Progenitor cell of endocrine pancreas (in vitro differentiated cells): ENCODE data around the gene PHOSPHO1. TPM values are rescaled to one million over a fixed set of nuclear protein-coding genes. Genes with fewer than 3 reads are reported as not detected.

ENCODE experiments used
- DNase-seq: peaks from one replicate; pipeline ENCODE4 v3.0.0; 2021; ENCODE audit warnings: low spot score; ENCODE audit not compliant: unreplicated experiment
- H3K27ac Mint-ChIP-seq: 2 replicates; pipeline ENCODE4 v1.8.0; 2021; ENCODE audit warnings: mild to moderate bottlenecking, moderate library complexity, mixed read lengths
- H3K27me3 Mint-ChIP-seq: 2 replicates; pipeline ENCODE4 v1.8.0; 2021; ENCODE audit warnings: mixed read lengths
- H3K36me3 Mint-ChIP-seq: 2 replicates; pipeline ENCODE4 v1.8.0; 2022; ENCODE audit warnings: mixed read lengths; ENCODE audit not compliant: insufficient read depth
- H3K4me1 Mint-ChIP-seq: 2 replicates; pipeline ENCODE4 v1.8.0; 2021; ENCODE audit warnings: low read depth, mixed read lengths
- H3K4me3 Mint-ChIP-seq: 2 replicates; pipeline ENCODE4 v1.8.0; 2021; ENCODE audit warnings: low read depth, mild to moderate bottlenecking, moderate library complexity, mixed read lengths
- H3K9me3 Mint-ChIP-seq: 2 replicates; pipeline ENCODE4 v1.8.0; 2021; ENCODE audit warnings: low read depth, mixed read lengths
- CTCF ChIP-seq: fragments of 200-600 bp; sonication (generic); IDR thresholded peaks from one replicate; pipeline ENCODE4 v1.5.0; 2021; ENCODE audit warnings: antibody characterized with exemption, mild to moderate bottlenecking; ENCODE audit not compliant: unreplicated experiment
- total RNA-seq: library from RNA; stranded (reverse); gene quantifications from 2 replicates; pipeline ENCODE4 v1.2.1, GENCODE V29; 2021

PHOSPHO1 gene
- total RNA-seq, 1 donor from 2014 or later = not detected

GRCh38 chr17:49201481-49201927, 29.1 kb downstream of the PHOSPHO1 start:
- Mint-ChIP-seq H3K27me3 (peaks cover 27% of the 10 kb centered on the region), H3K9me3 (no peaks in the 10 kb centered on the region), H3K4me1 (peaks cover 2% of the 10 kb centered on the region), H3K36me3 (no peaks in the 10 kb centered on the region), H3K4me3 (no peak overlapping the region), H3K27ac (no peak overlapping the region)
- TF ChIP-seq CTCF = no peak
- DNase-seq = no peak

GRCh38 chr17:49200423-49201083, 30.0 kb downstream of the PHOSPHO1 start:
- no peak overlapping the region for H3K27ac Mint-ChIP-seq
- no peak for DNase-seq
- no peak overlapping the region for H3K4me3 Mint-ChIP-seq
- no peak for TF ChIP-seq CTCF
- peaks cover 2% of the 10 kb centered on the region for H3K4me1 Mint-ChIP-seq
- no peaks in the 10 kb centered on the region for H3K36me3 Mint-ChIP-seq
- no peaks in the 10 kb centered on the region for H3K9me3 Mint-ChIP-seq
- peaks cover 25% of the 10 kb centered on the region for H3K27me3 Mint-ChIP-seq

GRCh38 chr17:49198211-49198610, 32.4 kb downstream of the PHOSPHO1 start:
- DNase-seq = no peak
- Mint-ChIP-seq H3K4me1 (peaks cover 1% of the 10 kb centered on the region), H3K27ac (no peak overlapping the region), H3K27me3 (peaks cover 19% of the 10 kb centered on the region), H3K9me3 (no peaks in the 10 kb centered on the region), H3K36me3 (no peaks in the 10 kb centered on the region), H3K4me3 (no peak overlapping the region)
- TF ChIP-seq CTCF = no peak

- Mint-ChIP-seq H3K36me3 (no peaks in the 10 kb centered on the region), H3K4me3 (no peak overlapping the region), H3K9me3 (no peaks in the 10 kb centered on the region), H3K27ac (no peak overlapping the region), H3K4me1 (peaks cover 1% of the 10 kb centered on the region), H3K27me3 (peaks cover 14% of the 10 kb centered on the region)
- no peak for DNase-seq
- TF ChIP-seq CTCF = no peak
Observed at GRCh38 chr17:49197346-49197998, 33.1 kb downstream of the PHOSPHO1 start.

GRCh38 chr17:49196520-49196919, 34.1 kb downstream of the PHOSPHO1 start:
- Mint-ChIP-seq H3K4me1 (peaks cover 1% of the 10 kb centered on the region), H3K4me3 (no peak overlapping the region), H3K27me3 (peaks cover 6% of the 10 kb centered on the region), H3K9me3 (no peaks in the 10 kb centered on the region), H3K27ac (no peak overlapping the region), H3K36me3 (no peaks in the 10 kb centered on the region)
- no peak for DNase-seq
- TF ChIP-seq CTCF = no peak
